GM12865 (cell line): ENCODE data around the gene OSTF1.

Experiments used
- DNase-seq: peaks from one replicate; pipeline ENCODE4 v3.0.0; 2010; ENCODE audit warnings: low read depth
- H3K4me3 ChIP-seq: 2 replicates; pipeline ENCODE4 v1.5.1; 2011; ENCODE audit warnings: mild to moderate bottlenecking, low read depth, low read length, control low read depth
- TF ChIP-seq, protein P1 (sequence below): IDR thresholded peaks from 2 replicates; pipeline ENCODE4 v1.5.1; 2011; ENCODE audit warnings: low read length, control low read depth, low read depth, inconsistent platforms; ENCODE audit not compliant: insufficient read depth; ENCODE audit errors: missing control alignments

OSTF1 gene

DNA sequence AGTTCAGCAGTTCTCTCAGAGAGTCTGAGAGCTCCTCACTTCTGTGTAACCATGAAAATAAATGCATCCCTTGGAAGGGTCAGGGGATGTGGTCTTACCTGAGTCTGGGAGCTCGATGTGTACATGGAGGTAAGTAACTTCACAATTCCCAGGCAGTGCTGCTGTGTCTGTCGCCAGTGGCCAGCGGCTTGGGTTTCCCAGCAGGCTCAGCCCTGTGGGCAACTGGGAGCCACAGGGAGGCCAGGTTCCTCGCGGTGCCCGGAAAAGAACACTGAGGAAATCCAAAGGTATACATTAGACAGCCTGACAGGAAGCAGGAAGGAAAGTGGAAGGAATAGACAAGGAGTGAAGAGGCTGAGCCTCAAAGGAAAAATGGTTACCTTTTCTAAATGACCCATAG lies 62.2 kb downstream of the OSTF1 start:
- TF ChIP-seq, protein P1, sequence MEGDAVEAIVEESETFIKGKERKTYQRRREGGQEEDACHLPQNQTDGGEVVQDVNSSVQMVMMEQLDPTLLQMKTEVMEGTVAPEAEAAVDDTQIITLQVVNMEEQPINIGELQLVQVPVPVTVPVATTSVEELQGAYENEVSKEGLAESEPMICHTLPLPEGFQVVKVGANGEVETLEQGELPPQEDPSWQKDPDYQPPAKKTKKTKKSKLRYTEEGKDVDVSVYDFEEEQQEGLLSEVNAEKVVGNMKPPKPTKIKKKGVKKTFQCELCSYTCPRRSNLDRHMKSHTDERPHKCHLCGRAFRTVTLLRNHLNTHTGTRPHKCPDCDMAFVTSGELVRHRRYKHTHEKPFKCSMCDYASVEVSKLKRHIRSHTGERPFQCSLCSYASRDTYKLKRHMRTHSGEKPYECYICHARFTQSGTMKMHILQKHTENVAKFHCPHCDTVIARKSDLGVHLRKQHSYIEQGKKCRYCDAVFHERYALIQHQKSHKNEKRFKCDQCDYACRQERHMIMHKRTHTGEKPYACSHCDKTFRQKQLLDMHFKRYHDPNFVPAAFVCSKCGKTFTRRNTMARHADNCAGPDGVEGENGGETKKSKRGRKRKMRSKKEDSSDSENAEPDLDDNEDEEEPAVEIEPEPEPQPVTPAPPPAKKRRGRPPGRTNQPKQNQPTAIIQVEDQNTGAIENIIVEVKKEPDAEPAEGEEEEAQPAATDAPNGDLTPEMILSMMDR, result no peak
- no peak for DNase-seq
- no peak overlapping the region for H3K4me3 ChIP-seq

DNA sequence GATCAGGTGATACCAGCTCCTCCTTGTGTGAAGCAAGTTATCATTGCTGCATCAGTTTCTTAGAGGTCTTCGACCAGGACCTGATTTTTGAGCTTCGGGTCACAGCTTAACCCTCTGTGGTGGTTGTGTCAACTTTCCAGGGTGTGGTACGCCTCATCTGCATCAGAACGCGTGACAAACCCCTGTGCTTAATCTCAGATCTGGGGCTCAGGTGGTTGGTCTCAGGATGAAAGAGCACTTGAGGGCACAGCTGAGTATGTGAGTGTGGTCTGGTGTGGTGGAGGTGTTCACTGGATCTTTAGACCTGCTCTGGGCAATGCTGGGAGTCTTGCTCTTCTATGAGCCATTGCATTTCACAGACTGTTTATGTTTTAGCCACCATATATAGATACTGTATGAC lies 64.1 kb downstream of the OSTF1 start:
- no peak for DNase-seq
- TF ChIP-seq, protein P1, result no peak
- no peak overlapping the region for H3K4me3 ChIP-seq

GRCh38 chr9:75156858-75157257 lies 68.5 kb downstream of the OSTF1 start:
- no peak overlapping the region for H3K4me3 ChIP-seq
- TF ChIP-seq, protein P1, result no peak
- no peak for DNase-seq

- TF ChIP-seq, protein P1, result no peak
- no peak overlapping the region for H3K4me3 ChIP-seq
- DNase-seq, result no peak
These were observed 73.0 kb downstream of the OSTF1 start for GRCh38 chr9:75161116-75161857.

DNA sequence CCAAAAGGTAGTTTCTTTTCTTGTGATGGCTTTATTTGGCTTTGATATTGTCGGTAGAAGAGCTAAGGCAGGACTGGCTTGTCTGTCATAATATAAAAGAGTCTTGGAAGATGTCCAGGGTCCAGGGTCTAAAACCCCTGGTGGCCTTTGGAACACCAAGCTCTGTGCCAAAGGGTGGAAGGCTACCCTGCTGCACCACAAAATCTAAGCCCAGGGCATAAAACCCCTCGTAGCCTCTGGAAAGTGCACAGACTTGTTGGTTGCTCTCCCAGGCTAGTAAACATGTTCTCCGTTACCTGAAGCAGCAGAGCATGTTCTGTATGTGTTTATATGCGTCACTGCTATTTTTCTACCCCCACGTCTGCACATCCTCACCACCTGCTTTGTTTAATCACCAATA lies 75.5 kb downstream of the OSTF1 start:
- DNase-seq, result no peak
- H3K4me3 ChIP-seq, result no peak overlapping the region
- TF ChIP-seq, protein P1, result no peak

GRCh38 chr9:75164573-75164972 lies 76.3 kb downstream of the OSTF1 start:
- H3K4me3 ChIP-seq, result no peak overlapping the region
- TF ChIP-seq, protein P1, result no peak
- no peak for DNase-seq

DNA sequence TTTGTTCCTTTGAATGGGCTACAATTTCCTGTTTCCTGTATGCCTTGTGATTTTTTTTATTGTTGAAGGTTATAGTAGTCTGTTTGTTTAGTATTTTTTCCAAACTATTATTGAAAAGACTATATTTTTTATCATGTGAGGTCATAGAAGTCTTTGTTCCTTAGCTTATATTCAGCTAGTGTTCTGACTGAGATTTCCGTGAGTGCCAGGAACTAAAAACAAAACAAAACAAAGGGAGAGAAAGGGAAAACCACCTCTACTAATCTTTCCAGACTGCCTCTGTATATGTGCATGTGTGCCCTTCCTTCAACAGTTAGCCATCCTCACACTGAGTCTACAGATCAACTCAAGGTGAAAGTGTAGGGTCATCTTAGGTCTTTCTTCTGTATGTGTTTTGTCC lies 79.0 kb downstream of the OSTF1 start:
- TF ChIP-seq, protein P1, result no peak
- no peak for DNase-seq
- H3K4me3 ChIP-seq, result no peak overlapping the region
